Activated CD4-positive, alpha-beta T cell treated with anti-CD3 and anti-CD28 coated beads for 36 hours (primary cell): Measurements from ENCODE around the gene ZCCHC14. TPM values are rescaled to one million over a fixed set of nuclear protein-coding genes. Genes with fewer than 3 reads are reported as not detected.
"Not testable (repeated sequence)": the region's sequence is repeated elsewhere in the genome, so short reads cannot be mapped to it uniquely, and the experiment has no call there.

Source experiments
- ATAC-seq: fragments of 200-7000 bp; cut with Tn5 transposase; one replicate; pipeline ENCODE4 v1.10.0; 2021; ENCODE audit warnings: mild to moderate bottlenecking, moderate library complexity
- CTCF ChIA-PET: fragments of 350-600 bp; sonication (Branson Sonifier 250); formaldehyde crosslinking; loops from one replicate; lab custom pipeline; 2021; ENCODE audit warnings: antibody characterized with exemption; lab: Charles Lee
- POLR2A ChIA-PET: fragments of 350-600 bp; sonication (Branson Sonifier 250); formaldehyde crosslinking; loops from one replicate; lab custom pipeline; 2021; ENCODE audit warnings: antibody characterized with exemption, inconsistent platforms; lab: Charles Lee
- DNase-seq: peaks from one replicate; pipeline ENCODE4 v3.0.0-alpha.2; 2020
- H3K27ac Mint-ChIP-seq: one replicate; pipeline ENCODE4 v1.8.0; 2021; ENCODE audit warnings: mixed read lengths
- H3K27me3 Mint-ChIP-seq: one replicate; pipeline ENCODE4 v1.8.0; 2021; ENCODE audit warnings: mixed read lengths
- H3K36me3 Mint-ChIP-seq: one replicate; pipeline ENCODE4 v1.8.0; 2021; ENCODE audit warnings: low read depth, mixed read lengths
- H3K4me1 Mint-ChIP-seq: one replicate; pipeline ENCODE4 v1.8.0; 2021; ENCODE audit warnings: mixed read lengths
- H3K4me3 Mint-ChIP-seq: one replicate; pipeline ENCODE4 v1.8.0; 2021; ENCODE audit warnings: mild to moderate bottlenecking, moderate library complexity, mixed read lengths
- H3K9me3 Mint-ChIP-seq: one replicate; pipeline ENCODE4 v1.8.0; 2021; ENCODE audit warnings: low read depth, mixed read lengths
- intact Hi-C, 2 experiments: fragments of 100-400 bp; cut with DNase I in 1 of 2; cut with micrococcal nuclease in 1 of 2; formaldehyde crosslinking; loops; one replicate each; pipeline versions ENCODE4 v1.14.2 to v1.15.1; 2022 to 2024; cut with DNase I, micrococcal nuclease
- total RNA-seq, 2 experiments: library from RNA; stranded (reverse); gene quantifications; one replicate each; pipeline ENCODE4 v1.2.3, GENCODE V29; 2021

The ZCCHC14 gene
- total RNA-seq, 2 experiments from 2014 or later: 10.1 to 12.9 TPM

DNA sequence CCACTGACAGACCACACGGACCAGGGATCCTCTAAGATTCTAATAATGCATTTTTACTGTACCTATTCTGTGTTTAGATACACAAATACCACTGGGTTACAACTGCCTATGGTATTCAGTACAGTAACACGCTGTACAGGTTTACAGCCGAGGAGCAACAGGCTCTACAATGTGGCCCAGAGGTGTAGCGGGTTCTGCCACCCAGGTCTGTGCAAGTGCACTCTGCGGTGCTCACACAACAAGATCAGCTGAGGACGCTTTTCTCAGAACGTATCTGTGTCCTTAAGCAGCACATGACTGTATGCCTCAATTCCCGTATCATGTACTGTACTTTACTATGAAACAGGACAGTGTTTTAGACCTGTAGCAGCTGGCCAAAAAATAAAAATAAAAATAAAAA is 6.5 kb downstream of the ZCCHC14 start:
- intact Hi-C loops: loop anchor here in 1 of 2 experiments (2.0 kb wide), 1 partner anchor 21 kb away; no protein-coding TSS in a partner anchor
- ATAC-seq: peak; percentile 1
- Mint-ChIP-seq H3K27me3 (no peaks in the 10 kb centered on the region), H3K4me3 (peak overlapping the region; percentile 46), H3K36me3 (peaks cover 9% of the 10 kb centered on the region), H3K27ac (peak overlapping the region; percentile 84), H3K4me1 (peaks cover 79% of the 10 kb centered on the region), H3K9me3 (no peaks in the 10 kb centered on the region)
- POLR2A ChIA-PET: no interaction called here
- DNase-seq: no peak
- CTCF ChIA-PET: no interaction called here

DNA sequence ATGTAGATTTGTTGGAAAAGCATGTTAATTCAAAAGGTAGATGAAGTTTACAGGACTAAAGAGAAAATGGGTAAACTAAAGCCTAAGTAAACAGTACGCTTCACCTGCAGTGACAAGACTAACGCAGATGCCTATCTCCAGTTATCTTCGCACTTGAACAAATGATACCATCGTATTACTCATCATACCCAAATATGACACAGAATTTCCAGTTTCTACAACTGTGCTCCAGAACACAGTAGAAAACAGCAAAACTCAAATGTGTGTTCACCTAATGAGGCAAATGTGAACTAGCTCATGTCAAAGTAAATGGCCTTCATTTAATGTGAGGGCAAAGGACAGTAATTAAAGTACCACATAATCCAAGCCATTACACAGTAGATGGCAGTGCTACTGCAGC is 7.0 kb downstream of the ZCCHC14 start:
- POLR2A ChIA-PET, H3K9me3 Mint-ChIP-seq, H3K36me3 Mint-ChIP-seq, H3K27me3 Mint-ChIP-seq: not testable (repeated sequence)
- ATAC-seq (peak; percentile 75), DNase-seq (peak; percentile 14)
- intact Hi-C loops: loop anchor here (1.0 to 2.0 kb wide), 2 partner anchors 21 kb away; no protein-coding TSS in a partner anchor
- Mint-ChIP-seq H3K27ac (peak overlapping the region; percentile 84), H3K4me3 (peak overlapping the region; percentile 46), H3K4me1 (peaks cover 78% of the 10 kb centered on the region)
- CTCF ChIA-PET: interaction anchor here (0.6 to 1.2 kb wide), 2 partner anchors 20 to 213 kb away, joined by 3 read pairs; no protein-coding TSS in a partner anchor

DNA sequence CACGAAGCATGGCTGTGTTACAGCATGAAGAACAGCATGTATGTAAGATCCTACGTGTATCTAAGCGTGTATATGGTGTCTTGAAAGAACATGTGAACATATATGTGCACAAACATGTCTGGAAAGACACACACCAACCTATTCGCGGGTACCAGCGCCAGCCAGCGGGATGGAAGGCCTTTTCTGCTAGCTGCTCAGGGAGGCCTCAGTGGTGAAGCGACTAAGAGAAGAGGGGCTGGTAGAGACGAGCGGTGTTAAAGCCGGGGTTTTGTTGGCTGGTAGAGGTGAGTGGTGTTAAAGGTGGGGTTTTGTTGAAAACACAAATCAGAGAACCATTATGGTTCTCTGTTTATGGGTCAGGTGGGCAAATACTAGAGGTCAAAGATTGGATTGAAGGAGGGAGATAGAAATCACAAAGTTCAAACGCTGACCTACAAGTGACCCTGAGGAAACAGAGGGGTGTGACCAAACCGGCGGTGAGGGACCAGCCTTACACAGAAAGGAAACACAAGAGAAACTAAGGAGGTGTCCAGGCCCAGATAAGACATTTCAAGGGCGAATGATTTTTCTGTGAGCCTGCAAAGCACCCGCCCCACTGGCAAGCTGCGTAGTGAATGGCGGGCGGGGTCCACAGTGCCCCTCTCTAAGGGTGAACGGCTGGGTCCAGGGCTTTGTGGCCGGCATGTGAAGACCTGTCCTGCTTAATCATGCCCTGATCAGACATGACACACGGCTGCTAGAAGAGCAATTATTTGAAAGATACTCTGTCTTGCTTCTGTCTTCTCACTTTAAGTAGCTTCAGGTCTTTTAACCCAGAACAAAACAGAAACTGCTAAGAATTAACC is 8.1 kb downstream of the ZCCHC14 start:
- POLR2A ChIA-PET: no interaction called here
- H3K4me1 Mint-ChIP-seq: peaks cover 70% of the 10 kb centered on the region
- intact Hi-C loops: loop anchor here in 1 of 2 experiments (1.0 kb wide), 1 partner anchor 20 kb away; no protein-coding TSS in a partner anchor
- no peaks in the 10 kb centered on the region for H3K9me3 Mint-ChIP-seq
- peak overlapping the region; percentile 84 for H3K27ac Mint-ChIP-seq
- H3K36me3 Mint-ChIP-seq: peaks cover 9% of the 10 kb centered on the region
- ATAC-seq: no peak
- CTCF ChIA-PET: interaction anchor here (1.2 kb wide), 1 partner anchor 19 kb away, joined by 3 read pairs; no protein-coding TSS in a partner anchor
- no peak for DNase-seq
- H3K4me3 Mint-ChIP-seq: no peak overlapping the region
- H3K27me3 Mint-ChIP-seq: no peaks in the 10 kb centered on the region

DNA sequence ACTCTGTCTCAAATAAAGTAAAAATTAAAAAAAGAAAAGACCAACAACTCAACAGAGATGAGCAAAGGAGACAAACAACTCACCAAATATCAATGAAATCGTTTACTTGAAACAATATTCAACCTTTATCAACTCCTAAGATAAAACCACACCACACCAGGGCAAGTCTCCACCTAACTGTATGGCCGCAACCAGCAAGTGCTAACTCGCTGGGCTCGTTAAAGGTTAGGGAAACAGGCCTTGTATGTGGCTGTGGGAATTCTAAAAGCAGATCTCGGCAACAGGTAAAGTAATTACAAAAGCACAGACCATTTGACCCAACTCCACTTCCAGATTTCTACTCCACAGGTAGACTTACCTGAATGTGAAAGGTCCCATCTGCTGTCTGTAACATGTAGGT is 9.3 kb downstream of the ZCCHC14 start:
- H3K27ac Mint-ChIP-seq: peak overlapping the region; percentile 48
- ChIA-PET CTCF (interaction anchor here (0.7 kb wide), 1 partner anchor 1766 kb away, joined by 5 read pairs; no protein-coding TSS in a partner anchor), POLR2A (no interaction called here)
- H3K4me1 Mint-ChIP-seq: peaks cover 58% of the 10 kb centered on the region
- H3K27me3 Mint-ChIP-seq: no peaks in the 10 kb centered on the region
- intact Hi-C loops: no loop called here
- ATAC-seq: no peak
- H3K4me3 Mint-ChIP-seq: no peak overlapping the region
- H3K36me3 Mint-ChIP-seq: peaks cover 9% of the 10 kb centered on the region
- no peaks in the 10 kb centered on the region for H3K9me3 Mint-ChIP-seq
- DNase-seq: no peak

DNA sequence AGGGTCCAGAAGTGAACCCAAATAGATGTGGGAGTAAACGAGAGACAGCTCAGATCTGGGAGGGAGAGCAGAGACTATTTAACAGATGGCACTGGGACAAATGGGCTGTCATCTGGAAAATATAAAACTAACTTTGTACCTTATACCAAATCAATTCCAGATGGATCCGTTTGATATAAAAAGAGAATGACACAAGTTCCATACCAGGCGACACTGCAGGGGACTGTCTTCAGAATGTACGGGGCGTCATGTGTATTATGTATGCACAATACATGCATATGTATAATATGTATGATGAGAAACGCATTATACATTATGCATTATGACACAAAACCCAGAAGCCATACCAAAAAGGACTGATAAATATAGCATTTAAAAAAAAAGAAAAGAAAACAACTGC is 10.2 kb downstream of the ZCCHC14 start:
- H3K4me1 Mint-ChIP-seq: peaks cover 61% of the 10 kb centered on the region
- ATAC-seq, H3K27ac Mint-ChIP-seq, H3K27me3 Mint-ChIP-seq, intact Hi-C loops, POLR2A ChIA-PET, H3K9me3 Mint-ChIP-seq, DNase-seq, H3K36me3 Mint-ChIP-seq, H3K4me3 Mint-ChIP-seq: not testable (repeated sequence)
- CTCF ChIA-PET: interaction anchor here (0.7 kb wide), 1 partner anchor 1765 kb away, joined by 5 read pairs; no protein-coding TSS in a partner anchor

DNA sequence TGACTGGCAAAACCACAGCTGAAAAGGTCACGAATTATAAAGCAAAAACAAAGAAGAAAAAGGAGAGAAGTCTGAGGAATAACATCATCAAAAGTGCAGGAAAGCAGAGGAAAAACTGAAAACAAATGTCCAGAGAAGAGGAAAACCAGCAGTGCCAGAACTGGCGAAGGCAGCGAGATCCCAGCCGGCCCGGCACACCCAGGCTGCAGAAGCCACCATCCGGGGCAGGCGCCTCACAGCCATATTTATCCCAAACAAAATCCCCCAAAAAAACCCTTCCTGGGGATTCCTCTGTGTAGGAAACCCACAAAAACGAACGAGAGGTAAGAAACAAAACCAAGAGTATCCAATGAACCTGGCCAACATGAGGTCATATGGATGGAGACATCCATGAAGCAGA is 10.6 kb downstream of the ZCCHC14 start:
- ChIA-PET POLR2A (no interaction called here), CTCF (no interaction called here)
- Mint-ChIP-seq H3K4me3 (no peak overlapping the region), H3K4me1 (peaks cover 57% of the 10 kb centered on the region), H3K27me3 (no peaks in the 10 kb centered on the region), H3K9me3 (no peaks in the 10 kb centered on the region), H3K27ac (no peak overlapping the region), H3K36me3 (peaks cover 9% of the 10 kb centered on the region)
- intact Hi-C loops: no loop called here
- DNase-seq (no peak), ATAC-seq (no peak)

DNA sequence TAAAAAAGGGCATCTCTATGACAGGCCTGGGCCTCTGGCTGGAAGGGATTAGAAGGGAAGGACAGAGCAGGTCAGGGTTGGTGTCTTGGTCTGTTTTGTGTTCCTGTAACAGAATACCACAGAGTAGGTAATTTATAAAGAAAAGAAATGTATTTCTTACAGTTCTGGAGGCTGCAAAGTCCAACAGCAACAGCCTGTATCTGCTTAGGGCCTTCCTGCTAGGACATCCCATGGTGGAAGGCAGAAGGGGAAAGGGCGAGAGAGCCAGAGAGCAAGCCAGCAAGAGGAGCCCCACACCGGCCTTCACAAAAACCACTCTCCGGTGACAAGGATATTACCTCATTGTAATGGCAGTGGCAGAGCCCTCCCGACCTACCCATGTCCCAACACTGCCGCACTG is 11.1 kb downstream of the ZCCHC14 start:
- POLR2A ChIA-PET, ATAC-seq, H3K4me3 Mint-ChIP-seq, H3K36me3 Mint-ChIP-seq, H3K27ac Mint-ChIP-seq, H3K9me3 Mint-ChIP-seq, CTCF ChIA-PET, H3K27me3 Mint-ChIP-seq, intact Hi-C loops, DNase-seq: not testable (repeated sequence)
- H3K4me1 Mint-ChIP-seq: peaks cover 52% of the 10 kb centered on the region

DNA sequence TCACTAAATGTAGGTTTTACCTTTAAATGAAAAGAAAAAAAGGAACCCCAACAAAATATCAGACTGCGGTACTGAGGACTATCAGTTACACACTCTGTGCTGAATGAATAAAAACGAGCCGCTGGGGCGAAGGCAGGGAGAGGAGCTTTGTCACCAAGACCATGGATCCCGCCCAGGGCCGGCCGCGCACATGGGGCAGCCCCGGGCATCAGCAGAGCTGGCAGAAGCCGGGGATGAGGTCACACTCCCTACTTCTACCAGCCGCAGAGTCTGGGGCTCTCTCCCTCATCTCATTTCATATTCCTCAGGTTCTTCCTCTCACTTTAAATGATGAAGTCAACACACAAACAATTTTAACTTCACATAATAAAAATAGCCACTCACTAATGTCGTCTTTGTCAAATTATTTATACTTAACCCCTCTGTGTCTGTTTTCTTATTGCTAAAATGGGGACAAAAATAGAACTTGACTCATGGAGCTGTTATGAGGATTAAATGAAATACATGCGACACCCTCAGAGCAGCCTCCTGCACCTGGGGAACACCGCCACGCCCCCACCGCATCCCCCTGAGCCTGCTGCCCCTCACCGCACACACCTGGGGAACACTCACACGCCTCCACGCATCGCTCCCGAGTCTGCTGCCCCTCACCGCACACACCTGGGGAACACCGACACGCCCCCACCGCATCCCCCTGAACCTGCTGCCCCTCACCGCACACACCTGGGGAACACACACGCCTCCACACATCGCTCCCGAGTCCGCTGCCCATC is 15.4 kb downstream of the ZCCHC14 start:
- H3K9me3 Mint-ChIP-seq, H3K27me3 Mint-ChIP-seq, CTCF ChIA-PET, H3K27ac Mint-ChIP-seq, H3K4me3 Mint-ChIP-seq, H3K36me3 Mint-ChIP-seq, POLR2A ChIA-PET, DNase-seq, ATAC-seq, intact Hi-C loops: not testable (repeated sequence)
- peaks cover 29% of the 10 kb centered on the region for H3K4me1 Mint-ChIP-seq

DNA sequence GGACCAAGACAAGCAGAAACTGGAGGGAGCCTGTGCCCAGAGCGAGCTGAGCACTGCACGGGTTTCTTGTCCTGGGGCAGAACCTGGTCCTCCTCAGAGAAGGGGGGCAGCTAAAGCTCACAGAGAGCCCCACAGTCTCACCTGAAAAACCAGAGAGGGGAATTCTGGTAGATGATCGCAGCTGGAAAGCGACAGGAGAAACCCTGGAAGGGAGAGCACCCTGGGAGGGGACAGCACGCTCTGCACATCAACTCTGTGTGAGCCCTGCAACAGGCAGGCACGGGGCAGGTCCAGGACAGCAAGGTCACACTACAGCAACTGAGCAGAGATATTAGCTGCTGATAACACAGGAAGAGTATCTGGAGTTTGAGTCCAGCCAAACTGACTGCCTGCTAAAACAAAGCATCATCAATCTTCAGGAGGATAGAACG is 18.2 kb downstream of the ZCCHC14 start:
- intact Hi-C loops: no loop called here
- H3K4me1 Mint-ChIP-seq: peaks cover 28% of the 10 kb centered on the region
- no peak overlapping the region for H3K27ac Mint-ChIP-seq
- H3K36me3 Mint-ChIP-seq: no peaks in the 10 kb centered on the region
- no peak for DNase-seq
- POLR2A ChIA-PET: no interaction called here
- no peaks in the 10 kb centered on the region for H3K9me3 Mint-ChIP-seq
- H3K4me3 Mint-ChIP-seq: no peak overlapping the region
- no peaks in the 10 kb centered on the region for H3K27me3 Mint-ChIP-seq
- no peak for ATAC-seq
- CTCF ChIA-PET: interaction anchor here (0.5 to 0.9 kb wide), 2 partner anchors 13 to 854 kb away, joined by 3 to 5 read pairs; no protein-coding TSS in a partner anchor

DNA sequence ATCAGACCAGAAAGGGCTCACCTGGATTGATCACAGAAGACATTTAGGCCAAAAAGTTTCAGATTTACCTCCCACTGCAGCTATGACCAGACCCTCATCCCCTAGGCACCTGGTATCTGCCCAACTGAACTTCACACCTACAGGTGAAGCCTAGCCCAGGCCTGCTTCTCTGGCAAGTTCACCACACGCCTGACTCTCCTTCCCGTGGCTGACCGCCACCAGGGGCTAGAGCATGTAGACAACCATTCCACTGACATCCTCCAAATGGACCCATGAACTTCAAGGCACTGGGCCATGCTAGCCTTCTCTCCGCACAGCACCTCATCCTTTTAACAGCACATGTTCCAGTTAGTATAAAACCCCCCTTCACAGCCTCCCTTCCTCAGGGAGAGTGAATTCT is 18.8 kb downstream of the ZCCHC14 start:
- CTCF ChIA-PET: interaction anchor here (0.5 to 0.6 kb wide), 2 partner anchors 20 to 855 kb away, joined by 4 to 5 read pairs; no protein-coding TSS in a partner anchor
- H3K9me3 Mint-ChIP-seq: no peaks in the 10 kb centered on the region
- H3K4me1 Mint-ChIP-seq: peaks cover 28% of the 10 kb centered on the region
- POLR2A ChIA-PET: no interaction called here
- intact Hi-C loops: no loop called here
- DNase-seq (no peak), ATAC-seq (no peak)
- no peaks in the 10 kb centered on the region for H3K27me3 Mint-ChIP-seq
- H3K27ac Mint-ChIP-seq: no peak overlapping the region
- no peak overlapping the region for H3K4me3 Mint-ChIP-seq
- H3K36me3 Mint-ChIP-seq: no peaks in the 10 kb centered on the region

DNA sequence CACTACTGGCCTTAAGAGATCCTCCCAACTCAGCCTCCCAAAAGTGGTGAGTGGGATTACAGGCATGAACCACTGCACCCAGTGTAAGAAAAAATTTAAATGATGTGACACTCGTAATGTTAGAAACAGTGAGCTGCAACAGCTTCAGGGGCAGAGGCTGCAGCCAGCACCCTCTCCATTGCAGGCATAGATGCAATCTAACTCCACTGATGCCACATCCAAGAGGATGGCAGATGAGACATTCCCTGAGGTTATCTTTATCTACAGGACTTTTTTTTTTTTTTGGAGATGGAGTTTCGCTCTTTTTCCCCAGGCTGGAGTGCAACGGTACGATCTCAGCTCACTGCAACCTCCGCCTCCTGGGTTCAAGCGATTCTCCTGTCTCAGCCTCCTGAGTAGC is 19.9 kb downstream of the ZCCHC14 start:
- ChIA-PET POLR2A (no interaction called here), CTCF (interaction anchor here (0.6 kb wide), 1 partner anchor 26 kb away, joined by 4 read pairs; no protein-coding TSS in a partner anchor)
- Mint-ChIP-seq H3K27me3 (no peaks in the 10 kb centered on the region), H3K36me3 (no peaks in the 10 kb centered on the region), H3K4me3 (no peak overlapping the region), H3K27ac (no peak overlapping the region), H3K4me1 (peaks cover 25% of the 10 kb centered on the region), H3K9me3 (no peaks in the 10 kb centered on the region)
- no peak for ATAC-seq
- intact Hi-C loops: no loop called here
- DNase-seq: no peak
